HCT116 (cell line): ENCODE measurements around the gene DDI2. TPM values are rescaled to one million over a fixed set of nuclear protein-coding genes. Genes with fewer than 3 reads are reported as not detected.

Experiments
- ATAC-seq: fragments of 200-7000 bp; cut with Tn5 transposase; 2 replicates; pipeline ENCODE4 v1.9.1; 2020; ENCODE audit warnings: mild to moderate bottlenecking, moderate library complexity
- BruUV-seq: library from RNA; stranded (reverse); fragments of 400-500 nt; replicated peaks from 2 replicates; lab custom pipeline; 2021; lab: Mats Ljungman, UMichigan
- CTCF ChIA-PET: fragments of 300-600 bp; sonication (Branson Sonifier 250); formaldehyde crosslinking; loops from one replicate; lab custom pipeline; 2021; ENCODE audit warnings: antibody characterized with exemption; lab: Charles Lee
- POLR2A ChIA-PET: fragments of 300-600, 350-600 bp; sonication (Branson Sonifier 250); formaldehyde crosslinking; loops from one replicate; lab custom pipeline; 2021; ENCODE audit warnings: antibody characterized with exemption; lab: Charles Lee
- RAD21 ChIA-PET, 2 experiments: fragments of 300-600 bp; sonication (Branson Sonifier 250); formaldehyde crosslinking; loops; one replicate each; lab custom pipeline; 2023; ENCODE audit warnings: low total read pairs in 2 of 2; ENCODE audit not compliant: uncharacterized antibody in 2 of 2, unreplicated experiment in 2 of 2, low non-redundant PET in 1 of 2; lab: Charles Lee
- DNase-seq: peaks from one replicate; pipeline ENCODE4 v3.0.0-alpha.2; 2010; ENCODE audit warnings: low read depth, low spot score
- H2AFZ ChIP-seq: fragments of 200-600 bp; shearing (Covaris generic), sonication (generic); 2 replicates; pipeline ENCODE4 v1.6.1; 2017; ENCODE audit warnings: low read depth, mixed run types, mixed read lengths, antibody characterized with exemption, low read length; ENCODE audit not compliant: poor library complexity, severe bottlenecking
- H3K27ac ChIP-seq: 2 replicates; pipeline ENCODE4 v1.5.1; 2012; ENCODE audit warnings: low read depth, low read length
- H3K27me3 ChIP-seq: fragments of 200-600 bp; sonication (generic); 2 replicates; pipeline ENCODE4 v1.6.1; 2016; ENCODE audit warnings: mixed run types, low read length, mixed read lengths; ENCODE audit not compliant: insufficient read depth
- H3K36me3 ChIP-seq, 2 experiments: fragments of 200-500 bp in 1 of 2; fragments of 200-600 bp in 1 of 2; sonication (Bioruptor generic) in 1 of 2; sonication (generic) in 1 of 2; 2 replicates each; pipeline versions ENCODE4 v1.5.1 to v1.6.1; 2014 to 2016; ENCODE audit warnings: low read length in 2 of 2, inconsistent platforms in 1 of 2, mixed read lengths in 1 of 2, mixed run types in 1 of 2; ENCODE audit not compliant: insufficient read depth in 2 of 2, control insufficient read depth in 1 of 2
- H3K4me1 ChIP-seq, 2 experiments: fragments of 200-600 bp in 1 of 2; sonication (generic) in 1 of 2; 2 replicates each; pipeline versions ENCODE4 v1.5.1 to v1.6.1; 2012 to 2017; ENCODE audit warnings: low read length in 2 of 2, inconsistent platforms in 1 of 2, mild to moderate bottlenecking in 1 of 2, mixed read lengths in 1 of 2, mixed run types in 1 of 2, moderate library complexity in 1 of 2; ENCODE audit not compliant: insufficient read depth in 2 of 2, control insufficient read depth in 1 of 2
- H3K4me2 ChIP-seq: fragments of 200-600 bp; sonication (generic); 2 replicates; pipeline ENCODE4 v1.6.1; 2017; ENCODE audit warnings: mixed run types, low read length, mixed read lengths
- H3K4me3 ChIP-seq, 2 experiments: fragments of 200-600 bp in 1 of 2; sonication (generic) in 1 of 2; replicated peaks in 1 of 2; 2 replicates each; pipeline ENCODE4 v1.5.1; 2011 to 2016; ENCODE audit warnings: low read length in 2 of 2, control low read depth in 1 of 2, low read depth in 1 of 2, mild to moderate bottlenecking in 1 of 2, mixed read lengths in 1 of 2, mixed run types in 1 of 2
- H3K79me2 ChIP-seq: fragments of 200-600 bp; sonication (generic); 2 replicates; pipeline ENCODE4 v1.6.1; 2017; ENCODE audit warnings: mild to moderate bottlenecking, mixed run types, low read length, moderate library complexity, mixed read lengths; ENCODE audit not compliant: insufficient read depth
- H3K9ac ChIP-seq: fragments of 200-600 bp; sonication (generic); 2 replicates; pipeline ENCODE4 v1.6.1; 2016; ENCODE audit warnings: low read length, mixed read lengths
- H3K9me2 ChIP-seq: fragments of 200-600 bp; sonication (generic), shearing (Covaris generic); 2 replicates; pipeline ENCODE4 v1.6.1; 2017; ENCODE audit warnings: mixed run types, mild to moderate bottlenecking, moderate library complexity; ENCODE audit not compliant: insufficient read depth
- H3K9me3 ChIP-seq, 2 experiments: fragments of 200-500 bp in 1 of 2; fragments of 200-600 bp in 1 of 2; sonication (Bioruptor generic) in 1 of 2; sonication (generic) in 1 of 2; 2 replicates each; pipeline ENCODE4 v1.6.1; 2014 to 2017; ENCODE audit warnings: low read length in 2 of 2, mixed read lengths in 2 of 2, inconsistent platforms in 1 of 2, low read depth in 1 of 2, mild to moderate bottlenecking in 1 of 2, mixed run types in 1 of 2, moderate library complexity in 1 of 2; ENCODE audit not compliant: control insufficient read depth in 1 of 2, insufficient read depth in 1 of 2
- H4K20me1 ChIP-seq: fragments of 200-600 bp; sonication (generic), shearing (Covaris generic); 2 replicates; pipeline ENCODE4 v1.6.1; 2017; ENCODE audit warnings: mixed run types, mild to moderate bottlenecking, moderate library complexity; ENCODE audit not compliant: insufficient read depth
- ATF3 ChIP-seq: IDR thresholded peaks from 2 replicates; pipeline ENCODE4 v1.6.1; 2012
- CBX3 ChIP-seq: IDR thresholded peaks from 2 replicates; pipeline ENCODE4 v1.6.1; 2012; ENCODE audit warnings: low read depth
- CTCF ChIP-seq, 3 experiments: fragments of 200-600 bp in 1 of 3; sonication (generic) in 1 of 3; IDR thresholded peaks in 2 of 3; conservative IDR thresholded peaks in 1 of 3; 2 replicates each; pipeline ENCODE4 v1.5.1; 2012 to 2017; ENCODE audit warnings: low read depth in 2 of 3, low read length in 2 of 3, antibody characterized with exemption in 1 of 3, borderline replicate concordance in 1 of 3, control low read depth in 1 of 3, mild to moderate bottlenecking in 1 of 3, mixed read lengths in 1 of 3, mixed run types in 1 of 3, moderate library complexity in 1 of 3; ENCODE audit not compliant: insufficient read depth in 1 of 3
- EGR1 ChIP-seq: IDR thresholded peaks from 2 replicates; pipeline ENCODE4 v1.6.1; 2012; ENCODE audit warnings: low read depth
- ELF1 ChIP-seq: IDR thresholded peaks from 2 replicates; pipeline ENCODE4 v1.6.1; 2012; ENCODE audit warnings: low read depth, borderline replicate concordance
- EZH2 ChIP-seq: fragments of 200-600 bp; sonication (generic); IDR thresholded peaks from 2 replicates; pipeline ENCODE4 v1.6.1; 2017; ENCODE audit warnings: antibody characterized with exemption, mixed run types
- EZH2phosphoT487 ChIP-seq: fragments of 200-600 bp; IDR thresholded peaks from 2 replicates; pipeline ENCODE4 v1.6.1; 2018; ENCODE audit warnings: antibody characterized with exemption, borderline replicate concordance
- FOSL1 ChIP-seq: IDR thresholded peaks from 2 replicates; pipeline ENCODE4 v1.6.1; 2012; ENCODE audit warnings: low read depth
- JUND ChIP-seq: IDR thresholded peaks from 2 replicates; pipeline ENCODE4 v1.6.1; 2012
- SIN3A ChIP-seq: IDR thresholded peaks from 2 replicates; pipeline ENCODE4 v1.6.1; 2012; ENCODE audit warnings: low read depth
- SP1 ChIP-seq: IDR thresholded peaks from 2 replicates; pipeline ENCODE4 v1.6.1; 2012; ENCODE audit warnings: low read depth
- ZFX ChIP-seq: fragments of 450-650 bp; IDR thresholded peaks from 2 replicates; pipeline ENCODE4 v1.6.1; 2017
- intact Hi-C: fragments of 100-400 bp; cut with micrococcal nuclease; formaldehyde crosslinking; loops from 2 replicates; pipeline ENCODE4 v1.10.0; 2022
- total RNA-seq: library from RNA; stranded (reverse); gene quantifications from one replicate; pipeline ENCODE4 v1.2.1, GENCODE V29; 2021; ENCODE audit not compliant: unreplicated experiment

The DDI2 gene
- total RNA-seq, 1 experiment from 2014 or later: 26.3 TPM

GRCh38 chr1:15584489-15585363 is 32.5 kb upstream of the DDI2 start, which contains the start of gene AGMAT:
Gene AGMAT, minus strand, starts transcription at chr1:15585051. Its CDS starts 84 bp downstream, at chr1:15584967.
- Histone ChIP-seq H3K9me2 (no peaks in the 10 kb centered on the region), H4K20me1 (no peaks in the 10 kb centered on the region), H3K9ac (no peak within 1 kb of the TSS), H3K4me1 (no peaks in the 10 kb centered on the region), H3K36me3 (no peaks in the 10 kb centered on the region), H3K4me2 (no peak within 1 kb of the TSS), H3K4me3 (no peak within 1 kb of the TSS), H3K79me2 (no peaks in the 10 kb centered on the region), H3K27me3 (no peaks in the 10 kb centered on the region), H3K9me3 (no peaks in the 10 kb centered on the region), H2AFZ (no peak within 1 kb of the TSS), H3K27ac (no peak within 1 kb of the TSS)
- CTCF ChIA-PET: no interaction called here
- DNase-seq: no peak
- no TSS peak for BruUV-seq
- TF ChIP-seq FOSL1 (no peak), JUND (no peak), EGR1 (no peak), ZFX (no peak), EZH2phosphoT487 (no peak), ATF3 (no peak), SIN3A (no peak), ELF1 (no peak), SP1 (no peak), EZH2 (no peak), CTCF (IDR thresholded peaks at IDR 0.05 in 2 of 3, conservative IDR thresholded peaks at IDR 0.05 in 1 of 3; ENCODE audit: borderline replicate concordance in 1 of 3, insufficient read depth in 1 of 3, low read depth in 2 of 3, low read length in 2 of 3) (no peak), CBX3 (no peak)
- RAD21 ChIA-PET: no interaction called here
- no peak for ATAC-seq
- POLR2A ChIA-PET: no interaction called here
- intact Hi-C loops: no loop called here
